ENCODE data around the gene CPN1. TPM values are rescaled to one million over a fixed set of nuclear protein-coding genes. Genes with fewer than 3 reads are reported as not detected.

CPN1 gene
- total and polyA plus RNA-seq, 2 donors from 2014 or later: 0.43 TPM; not detected in 1

GRCh38 chr10:100114460-100114859, 32.8 kb upstream of the CPN1 start:
- Histone ChIP-seq H3K9me3 (ENCODE audit: control insufficient read depth in 2 of 3, insufficient read depth in 1 of 3, low read length in 3 of 3) (no peaks in the 10 kb centered on the region), H3K4me1 (ENCODE audit: control insufficient read depth in 2 of 3, insufficient read depth in 2 of 3, low read depth in 1 of 3, low read length in 3 of 3) (no peaks in the 10 kb centered on the region), H3K4me3 (ENCODE audit: low read length in 3 of 3) (no peak overlapping the region), H3K36me3 (ENCODE audit: control insufficient read depth in 2 of 3, insufficient read depth in 3 of 3, low read length in 3 of 3) (no peaks in the 10 kb centered on the region), H3K27me3 (ENCODE audit: control insufficient read depth, insufficient read depth, low read length) (no peaks in the 10 kb centered on the region), H3K9ac (ENCODE audit: low read length in 3 of 3) (no peak overlapping the region), H3K27ac (ENCODE audit: low read depth in 2 of 2, low read length in 2 of 2) (no peak overlapping the region)
- no peak for DNase-seq
- FAIRE-seq: no peak
- TF ChIP-seq CTCF (IDR thresholded peaks at IDR 0.05; ENCODE audit: borderline replicate concordance, extremely low read depth, insufficient read depth): no peak
- intact Hi-C loops (cut with DNase I): no loop called here

- FAIRE-seq (no peak), DNase-seq (peak in 1 of 5 donors; percentile 5)
- Histone ChIP-seq H3K9ac (ENCODE audit: low read length in 3 of 3) (no peak overlapping the region), H3K27ac (ENCODE audit: low read depth in 2 of 2, low read length in 2 of 2) (no peak overlapping the region), H3K4me1 (ENCODE audit: control insufficient read depth in 2 of 3, insufficient read depth in 2 of 3, low read depth in 1 of 3, low read length in 3 of 3) (no peaks in the 10 kb centered on the region), H3K36me3 (ENCODE audit: control insufficient read depth in 2 of 3, insufficient read depth in 3 of 3, low read length in 3 of 3) (no peaks in the 10 kb centered on the region), H3K4me3 (ENCODE audit: low read length in 3 of 3) (no peak overlapping the region), H3K27me3 (ENCODE audit: control insufficient read depth, insufficient read depth, low read length) (no peaks in the 10 kb centered on the region), H3K9me3 (ENCODE audit: control insufficient read depth in 2 of 3, insufficient read depth in 1 of 3, low read length in 3 of 3) (no peaks in the 10 kb centered on the region)
- intact Hi-C loops (cut with DNase I): no loop called here
- no peak for TF ChIP-seq CTCF (IDR thresholded peaks at IDR 0.05; ENCODE audit: borderline replicate concordance, extremely low read depth, insufficient read depth)
These were observed 28.0 kb upstream of the CPN1 start for GRCh38 chr10:100109670-100110069.

- H3K9me3 ChIP-seq (ENCODE audit: control insufficient read depth in 2 of 3, insufficient read depth in 1 of 3, low read length in 3 of 3): no peaks in the 10 kb centered on the region
- H3K4me3 ChIP-seq (ENCODE audit: low read length in 3 of 3): no peak overlapping the region
- H3K4me1 ChIP-seq (ENCODE audit: control insufficient read depth in 2 of 3, insufficient read depth in 2 of 3, low read depth in 1 of 3, low read length in 3 of 3): no peaks in the 10 kb centered on the region
- H3K36me3 ChIP-seq (ENCODE audit: control insufficient read depth in 2 of 3, insufficient read depth in 3 of 3, low read length in 3 of 3): no peaks in the 10 kb centered on the region
- FAIRE-seq (no peak), DNase-seq (no peak)
- no peak for TF ChIP-seq CTCF (IDR thresholded peaks at IDR 0.05; ENCODE audit: borderline replicate concordance, extremely low read depth, insufficient read depth)
- H3K27me3 ChIP-seq (ENCODE audit: control insufficient read depth, insufficient read depth, low read length): no peaks in the 10 kb centered on the region
- no peak overlapping the region for H3K9ac ChIP-seq (ENCODE audit: low read length in 3 of 3)
- intact Hi-C loops (cut with DNase I): no loop called here
- no peak overlapping the region for H3K27ac ChIP-seq (ENCODE audit: low read depth in 2 of 2, low read length in 2 of 2)
These were observed 25.2 kb upstream of the CPN1 start for GRCh38 chr10:100106865-100107264.

GRCh38 chr10:100104300-100104699, 22.6 kb upstream of the CPN1 start:
- DNase-seq (no peak), FAIRE-seq (no peak)
- Histone ChIP-seq H3K36me3 (ENCODE audit: control insufficient read depth in 2 of 3, insufficient read depth in 3 of 3, low read length in 3 of 3) (no peaks in the 10 kb centered on the region), H3K9ac (ENCODE audit: low read length in 3 of 3) (no peak overlapping the region), H3K4me1 (ENCODE audit: control insufficient read depth in 2 of 3, insufficient read depth in 2 of 3, low read depth in 1 of 3, low read length in 3 of 3) (no peaks in the 10 kb centered on the region), H3K27me3 (ENCODE audit: control insufficient read depth, insufficient read depth, low read length) (no peaks in the 10 kb centered on the region), H3K9me3 (ENCODE audit: control insufficient read depth in 2 of 3, insufficient read depth in 1 of 3, low read length in 3 of 3) (no peaks in the 10 kb centered on the region), H3K4me3 (ENCODE audit: low read length in 3 of 3) (no peak overlapping the region), H3K27ac (ENCODE audit: low read depth in 2 of 2, low read length in 2 of 2) (no peak overlapping the region)
- no peak for TF ChIP-seq CTCF (IDR thresholded peaks at IDR 0.05; ENCODE audit: borderline replicate concordance, extremely low read depth, insufficient read depth)
- intact Hi-C loops (cut with DNase I): no loop called here
